GM23338 (cell line): ENCODE measurements around the gene THRB. TPM values are rescaled to one million over a fixed set of nuclear protein-coding genes. Genes with fewer than 3 reads are reported as not detected.

ENCODE experiments used
- ATAC-seq: fragments of 200-7000 bp; cut with Tn5 transposase; 3 replicates; pipeline ENCODE4 v1.9.1; 2020
- DNase-seq: peaks from one replicate; pipeline ENCODE4 v3.0.0-alpha.2; 2015; ENCODE audit warnings: low spot score
- H2AFZ ChIP-seq: fragments of 200-600 bp; sonication (generic); 2 replicates; pipeline ENCODE4 v1.8.0; 2016; ENCODE audit warnings: antibody characterized with exemption, mild to moderate bottlenecking, moderate library complexity
- H3F3A ChIP-seq: fragments of 200-600 bp; sonication (generic); replicated peaks from 2 replicates; pipeline ENCODE4 v1.8.0; 2017; ENCODE audit warnings: antibody characterized with exemption, mixed run types, low read depth
- H3K27ac ChIP-seq: fragments of 200-600 bp; sonication (generic); 2 replicates; pipeline ENCODE4 v1.6.1; 2016; ENCODE audit warnings: low read depth
- H3K27me3 ChIP-seq: fragments of 200-600 bp; sonication (generic); 2 replicates; pipeline ENCODE4 v1.8.0; 2016; ENCODE audit warnings: mild to moderate bottlenecking, mixed run types, moderate library complexity; ENCODE audit not compliant: insufficient read depth
- H3K36me3 ChIP-seq: fragments of 200-600 bp; sonication (generic); 2 replicates; pipeline ENCODE4 v1.8.0; 2016; ENCODE audit warnings: mild to moderate bottlenecking; ENCODE audit not compliant: insufficient read depth
- H3K4me1 ChIP-seq: fragments of 200-600 bp; sonication (generic); 2 replicates; pipeline ENCODE4 v1.8.0; 2016; ENCODE audit warnings: mild to moderate bottlenecking, moderate library complexity; ENCODE audit not compliant: insufficient read depth
- H3K4me2 ChIP-seq: fragments of 200-600 bp; sonication (generic); 2 replicates; pipeline ENCODE4 v1.7.1; 2017; ENCODE audit warnings: mixed run types
- H3K4me3 ChIP-seq: fragments of 200-600 bp; sonication (generic); 2 replicates; pipeline ENCODE4 v1.6.1; 2016; ENCODE audit warnings: mixed run types
- H3K79me2 ChIP-seq: fragments of 200-600 bp; sonication (generic); replicated peaks from 2 replicates; pipeline ENCODE4 v1.8.0; 2017; ENCODE audit warnings: mild to moderate bottlenecking; ENCODE audit not compliant: insufficient read depth
- H3K9me2 ChIP-seq: fragments of 200-600 bp; sonication (generic); 2 replicates; pipeline ENCODE4 v1.8.0; 2017; ENCODE audit not compliant: insufficient read depth
- H4K20me1 ChIP-seq: fragments of 200-600 bp; sonication (generic); replicated peaks from 2 replicates; pipeline ENCODE4 v1.8.0; 2017; ENCODE audit warnings: mild to moderate bottlenecking; ENCODE audit not compliant: insufficient read depth
- H3K27ac Mint-ChIP-seq: 2 replicates; pipeline ENCODE4 v1.8.0; 2020; ENCODE audit warnings: inconsistent platforms, mild to moderate bottlenecking, moderate library complexity, mixed read lengths
- H3K27me3 Mint-ChIP-seq: 3 replicates; pipeline ENCODE4 v1.8.0; 2022; ENCODE audit warnings: low read depth, mild to moderate bottlenecking, moderate library complexity, mixed read lengths, inconsistent platforms; ENCODE audit not compliant: insufficient read depth, poor library complexity
- H3K36me3 Mint-ChIP-seq: 3 replicates; pipeline ENCODE4 v1.8.0; 2021; ENCODE audit warnings: low read depth, mild to moderate bottlenecking, inconsistent platforms, moderate library complexity, mixed read lengths
- H3K4me1 Mint-ChIP-seq: 3 replicates; pipeline ENCODE4 v1.8.0; 2020; ENCODE audit warnings: mild to moderate bottlenecking, inconsistent platforms, mixed read lengths
- H3K4me3 Mint-ChIP-seq: 3 replicates; pipeline ENCODE4 v1.8.0; 2021; ENCODE audit warnings: moderate library complexity, mild to moderate bottlenecking, inconsistent platforms, mixed read lengths
- H3K9me3 Mint-ChIP-seq: 3 replicates; pipeline ENCODE4 v1.8.0; 2020; ENCODE audit warnings: moderate library complexity, mild to moderate bottlenecking, inconsistent platforms, mixed read lengths
- CREB1 ChIP-seq: fragments of 250-450 bp; sonication (Bioruptor Pico); IDR thresholded peaks from 2 replicates; pipeline ENCODE4 v1.5.0; 2020; ENCODE audit warnings: low read depth, mild to moderate bottlenecking, moderate library complexity
- EZH2phosphoT487 ChIP-seq: fragments of 200-600 bp; sonication (generic); IDR thresholded peaks from one replicate; pipeline ENCODE4 v1.8.1; 2018; ENCODE audit warnings: antibody characterized with exemption; ENCODE audit not compliant: unreplicated experiment
- JUNB ChIP-seq: IDR thresholded peaks from one replicate; pipeline ENCODE4 v1.6.1; 2016; ENCODE audit warnings: antibody characterized with exemption; ENCODE audit not compliant: unreplicated experiment
- NANOG ChIP-seq: IDR thresholded peaks from 2 replicates; pipeline ENCODE4 v1.6.1; 2016; ENCODE audit warnings: antibody characterized with exemption, borderline replicate concordance
- POLR2AphosphoS5 ChIP-seq: IDR thresholded peaks from 2 replicates; pipeline ENCODE4 v1.6.1; 2016; ENCODE audit warnings: antibody characterized with exemption, low read depth
- STAT1 ChIP-seq: IDR thresholded peaks from one replicate; pipeline ENCODE4 v1.6.1; 2016; ENCODE audit warnings: antibody characterized with exemption; ENCODE audit not compliant: unreplicated experiment
- ZNF114 ChIP-seq: fragments of 250-450 bp; sonication (Bioruptor Pico); IDR thresholded peaks from 2 replicates; pipeline ENCODE4 v1.5.0; 2020; ENCODE audit warnings: mild to moderate bottlenecking, moderate library complexity
- ZNF331 ChIP-seq: fragments of 250-450 bp; sonication (Bioruptor Pico); IDR thresholded peaks from 2 replicates; pipeline ENCODE4 v1.5.0; 2020; ENCODE audit warnings: low read depth, mild to moderate bottlenecking, moderate library complexity
- polyA plus RNA-seq: library from polyadenylated mRNA; unstranded; fragments of >200 nt; fragmentation: Nextera tagmentation; extraction: Ambion mirVana; gene quantifications from 2 replicates; pipeline ENCODE4 v1.2.1, GENCODE V29; 2016
- total RNA-seq: library from RNA; depleted of rRNA; stranded (reverse); fragments of >200 nt; shearing (Covaris generic); gene quantifications from 2 replicates; pipeline ENCODE4 v1.2.3, GENCODE V29; 2014
- TF ChIP-seq, protein P1 (sequence below): fragments of 250-450 bp; sonication (Bioruptor Pico); IDR thresholded peaks from 2 replicates; pipeline ENCODE4 v1.5.0; 2020; ENCODE audit warnings: mild to moderate bottlenecking, moderate library complexity
- TF ChIP-seq, protein P2 (sequence below), 2 experiments: fragments of 200-600 bp in 1 of 2; sonication (generic) in 1 of 2; conservative IDR thresholded peaks; 2 replicates each; pipeline versions ENCODE4 v1.5.1 to v1.6.1; 2016 to 2017; ENCODE audit warnings: antibody characterized with exemption in 2 of 2, low read depth in 2 of 2, mild to moderate bottlenecking in 2 of 2, moderate library complexity in 1 of 2
- TF ChIP-seq, protein P3 (sequence below): IDR thresholded peaks from 2 replicates; pipeline ENCODE4 v1.6.1; 2016; ENCODE audit warnings: antibody characterized with exemption

THRB gene
- total and polyA plus RNA-seq, 2 experiments from 2014 or later = 1.7 to 3.2 TPM

DNA sequence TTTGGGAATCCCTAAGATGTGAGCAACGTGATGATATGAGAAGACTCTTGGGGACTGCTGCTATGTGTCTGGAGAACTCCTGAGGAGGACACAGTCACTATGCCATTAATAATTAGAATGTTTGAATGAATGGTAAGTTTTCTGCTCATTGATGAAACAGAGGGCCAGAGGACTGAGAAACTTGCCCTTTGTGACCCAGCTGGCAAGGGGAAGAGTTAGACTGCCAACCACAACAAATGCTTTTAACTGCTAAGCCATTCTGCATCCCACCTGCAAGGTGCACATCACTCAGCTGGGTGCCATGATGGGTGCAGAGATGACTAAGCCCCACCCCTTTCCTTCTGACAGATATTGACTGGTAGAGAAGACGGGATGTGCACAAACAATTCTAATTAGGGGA, 249.6 kb downstream of the THRB start:
- Mint-ChIP-seq H3K4me1 (peaks cover 17% of the 10 kb centered on the region), H3K36me3 (no peaks in the 10 kb centered on the region), H3K27ac (no peak overlapping the region), H3K27me3 (no peaks in the 10 kb centered on the region), H3K4me3 (no peak overlapping the region), H3K9me3 (no peaks in the 10 kb centered on the region)
- H2AFZ ChIP-seq = no peak overlapping the region
- no peaks in the 10 kb centered on the region for H3K36me3 ChIP-seq
- peaks cover 7% of the 10 kb centered on the region for H3K4me1 ChIP-seq
- H3F3A ChIP-seq = no peaks in the 10 kb centered on the region
- no peak for ATAC-seq
- TF ChIP-seq EZH2phosphoT487 (no peak), STAT1 (no peak), NANOG (no peak), CREB1 (CRISPR knock-in tag) (no peak), ZNF114 (CRISPR knock-in tag) (no peak), POLR2AphosphoS5 (no peak), JUNB (no peak)
- TF ChIP-seq, protein P1, sequence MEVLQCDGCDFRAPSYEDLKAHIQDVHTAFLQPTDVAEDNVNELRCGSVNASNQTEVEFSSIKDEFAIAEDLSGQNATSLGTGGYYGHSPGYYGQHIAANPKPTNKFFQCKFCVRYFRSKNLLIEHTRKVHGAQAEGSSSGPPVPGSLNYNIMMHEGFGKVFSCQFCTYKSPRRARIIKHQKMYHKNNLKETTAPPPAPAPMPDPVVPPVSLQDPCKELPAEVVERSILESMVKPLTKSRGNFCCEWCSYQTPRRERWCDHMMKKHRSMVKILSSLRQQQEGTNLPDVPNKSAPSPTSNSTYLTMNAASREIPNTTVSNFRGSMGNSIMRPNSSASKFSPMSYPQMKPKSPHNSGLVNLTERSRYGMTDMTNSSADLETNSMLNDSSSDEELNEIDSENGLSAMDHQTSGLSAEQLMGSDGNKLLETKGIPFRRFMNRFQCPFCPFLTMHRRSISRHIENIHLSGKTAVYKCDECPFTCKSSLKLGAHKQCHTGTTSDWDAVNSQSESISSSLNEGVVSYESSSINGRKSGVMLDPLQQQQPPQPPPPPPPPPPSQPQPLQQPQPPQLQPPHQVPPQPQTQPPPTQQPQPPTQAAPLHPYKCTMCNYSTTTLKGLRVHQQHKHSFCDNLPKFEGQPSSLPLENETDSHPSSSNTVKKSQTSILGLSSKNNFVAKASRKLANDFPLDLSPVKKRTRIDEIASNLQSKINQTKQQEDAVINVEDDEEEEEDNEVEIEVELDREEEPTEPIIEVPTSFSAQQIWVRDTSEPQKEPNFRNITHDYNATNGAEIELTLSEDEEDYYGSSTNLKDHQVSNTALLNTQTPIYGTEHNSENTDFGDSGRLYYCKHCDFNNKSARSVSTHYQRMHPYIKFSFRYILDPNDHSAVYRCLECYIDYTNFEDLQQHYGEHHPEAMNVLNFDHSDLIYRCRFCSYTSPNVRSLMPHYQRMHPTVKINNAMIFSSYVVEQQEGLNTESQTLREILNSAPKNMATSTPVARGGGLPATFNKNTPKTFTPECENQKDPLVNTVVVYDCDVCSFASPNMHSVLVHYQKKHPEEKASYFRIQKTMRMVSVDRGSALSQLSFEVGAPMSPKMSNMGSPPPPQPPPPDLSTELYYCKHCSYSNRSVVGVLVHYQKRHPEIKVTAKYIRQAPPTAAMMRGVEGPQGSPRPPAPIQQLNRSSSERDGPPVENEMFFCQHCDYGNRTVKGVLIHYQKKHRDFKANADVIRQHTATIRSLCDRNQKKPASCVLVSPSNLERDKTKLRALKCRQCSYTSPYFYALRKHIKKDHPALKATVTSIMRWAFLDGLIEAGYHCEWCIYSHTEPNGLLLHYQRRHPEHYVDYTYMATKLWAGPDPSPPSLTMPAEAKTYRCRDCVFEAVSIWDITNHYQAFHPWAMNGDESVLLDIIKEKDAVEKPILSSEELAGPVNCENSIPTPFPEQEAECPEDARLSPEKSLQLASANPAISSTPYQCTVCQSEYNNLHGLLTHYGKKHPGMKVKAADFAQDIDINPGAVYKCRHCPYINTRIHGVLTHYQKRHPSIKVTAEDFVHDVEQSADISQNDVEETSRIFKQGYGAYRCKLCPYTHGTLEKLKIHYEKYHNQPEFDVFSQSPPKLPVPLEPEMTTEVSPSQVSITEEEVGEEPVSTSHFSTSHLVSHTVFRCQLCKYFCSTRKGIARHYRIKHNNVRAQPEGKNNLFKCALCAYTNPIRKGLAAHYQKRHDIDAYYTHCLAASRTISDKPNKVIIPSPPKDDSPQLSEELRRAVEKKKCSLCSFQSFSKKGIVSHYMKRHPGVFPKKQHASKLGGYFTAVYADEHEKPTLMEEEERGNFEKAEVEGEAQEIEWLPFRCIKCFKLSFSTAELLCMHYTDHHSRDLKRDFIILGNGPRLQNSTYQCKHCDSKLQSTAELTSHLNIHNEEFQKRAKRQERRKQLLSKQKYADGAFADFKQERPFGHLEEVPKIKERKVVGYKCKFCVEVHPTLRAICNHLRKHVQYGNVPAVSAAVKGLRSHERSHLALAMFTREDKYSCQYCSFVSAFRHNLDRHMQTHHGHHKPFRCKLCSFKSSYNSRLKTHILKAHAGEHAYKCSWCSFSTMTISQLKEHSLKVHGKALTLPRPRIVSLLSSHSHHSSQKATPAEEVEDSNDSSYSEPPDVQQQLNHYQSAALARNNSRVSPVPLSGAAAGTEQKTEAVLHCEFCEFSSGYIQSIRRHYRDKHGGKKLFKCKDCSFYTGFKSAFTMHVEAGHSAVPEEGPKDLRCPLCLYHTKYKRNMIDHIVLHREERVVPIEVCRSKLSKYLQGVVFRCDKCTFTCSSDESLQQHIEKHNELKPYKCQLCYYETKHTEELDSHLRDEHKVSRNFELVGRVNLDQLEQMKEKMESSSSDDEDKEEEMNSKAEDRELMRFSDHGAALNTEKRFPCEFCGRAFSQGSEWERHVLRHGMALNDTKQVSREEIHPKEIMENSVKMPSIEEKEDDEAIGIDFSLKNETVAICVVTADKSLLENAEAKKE (CRISPR knock-in tag) = no peak
- H3K4me3 ChIP-seq = no peak overlapping the region
- no peak overlapping the region for H3K4me2 ChIP-seq
- H3K27ac ChIP-seq = no peak overlapping the region
- no peaks in the 10 kb centered on the region for H3K27me3 ChIP-seq
- H3K79me2 ChIP-seq = no peaks in the 10 kb centered on the region
- no peaks in the 10 kb centered on the region for H4K20me1 ChIP-seq
- DNase-seq = no peak
- H3K9me2 ChIP-seq = no peaks in the 10 kb centered on the region

DNA sequence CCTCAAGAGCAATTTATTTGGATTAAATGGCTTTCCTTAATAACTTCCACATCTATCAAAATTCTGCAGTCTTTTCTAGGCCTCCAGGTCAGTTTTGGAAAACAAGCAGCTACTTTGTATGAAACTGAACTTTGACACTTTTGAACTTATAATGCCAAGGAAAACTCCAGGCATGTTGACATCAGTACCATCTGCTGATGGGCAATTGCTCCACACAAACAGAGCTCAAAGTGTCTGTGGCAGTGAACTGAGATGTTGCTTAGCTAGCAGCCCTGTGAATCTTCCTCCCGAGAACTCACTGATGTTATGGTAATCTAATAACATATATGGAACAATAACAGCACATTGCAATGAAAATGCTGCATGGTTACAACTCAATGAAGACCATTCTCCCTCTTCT, 250.2 kb downstream of the THRB start:
- Histone ChIP-seq H3K27me3 (no peaks in the 10 kb centered on the region), H3K4me1 (peaks cover 7% of the 10 kb centered on the region), H3K36me3 (no peaks in the 10 kb centered on the region), H2AFZ (no peak overlapping the region), H4K20me1 (no peaks in the 10 kb centered on the region), H3F3A (no peaks in the 10 kb centered on the region), H3K79me2 (no peaks in the 10 kb centered on the region), H3K9me2 (no peaks in the 10 kb centered on the region), H3K4me2 (no peak overlapping the region), H3K4me3 (no peak overlapping the region), H3K27ac (no peak overlapping the region)
- Mint-ChIP-seq H3K36me3 (no peaks in the 10 kb centered on the region), H3K27me3 (no peaks in the 10 kb centered on the region), H3K27ac (no peak overlapping the region), H3K9me3 (no peaks in the 10 kb centered on the region), H3K4me3 (no peak overlapping the region), H3K4me1 (peaks cover 17% of the 10 kb centered on the region)
- ATAC-seq (no peak), DNase-seq (no peak)
- no peak for TF ChIP-seq POLR2AphosphoS5
- no peak for TF ChIP-seq ZNF331
- TF ChIP-seq, protein P2, sequence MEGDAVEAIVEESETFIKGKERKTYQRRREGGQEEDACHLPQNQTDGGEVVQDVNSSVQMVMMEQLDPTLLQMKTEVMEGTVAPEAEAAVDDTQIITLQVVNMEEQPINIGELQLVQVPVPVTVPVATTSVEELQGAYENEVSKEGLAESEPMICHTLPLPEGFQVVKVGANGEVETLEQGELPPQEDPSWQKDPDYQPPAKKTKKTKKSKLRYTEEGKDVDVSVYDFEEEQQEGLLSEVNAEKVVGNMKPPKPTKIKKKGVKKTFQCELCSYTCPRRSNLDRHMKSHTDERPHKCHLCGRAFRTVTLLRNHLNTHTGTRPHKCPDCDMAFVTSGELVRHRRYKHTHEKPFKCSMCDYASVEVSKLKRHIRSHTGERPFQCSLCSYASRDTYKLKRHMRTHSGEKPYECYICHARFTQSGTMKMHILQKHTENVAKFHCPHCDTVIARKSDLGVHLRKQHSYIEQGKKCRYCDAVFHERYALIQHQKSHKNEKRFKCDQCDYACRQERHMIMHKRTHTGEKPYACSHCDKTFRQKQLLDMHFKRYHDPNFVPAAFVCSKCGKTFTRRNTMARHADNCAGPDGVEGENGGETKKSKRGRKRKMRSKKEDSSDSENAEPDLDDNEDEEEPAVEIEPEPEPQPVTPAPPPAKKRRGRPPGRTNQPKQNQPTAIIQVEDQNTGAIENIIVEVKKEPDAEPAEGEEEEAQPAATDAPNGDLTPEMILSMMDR (conservative IDR thresholded peaks at IDR 0.05; ENCODE audit: low read depth in 2 of 2) = no peak
- TF ChIP-seq JUNB = no peak
- TF ChIP-seq, protein P3, sequence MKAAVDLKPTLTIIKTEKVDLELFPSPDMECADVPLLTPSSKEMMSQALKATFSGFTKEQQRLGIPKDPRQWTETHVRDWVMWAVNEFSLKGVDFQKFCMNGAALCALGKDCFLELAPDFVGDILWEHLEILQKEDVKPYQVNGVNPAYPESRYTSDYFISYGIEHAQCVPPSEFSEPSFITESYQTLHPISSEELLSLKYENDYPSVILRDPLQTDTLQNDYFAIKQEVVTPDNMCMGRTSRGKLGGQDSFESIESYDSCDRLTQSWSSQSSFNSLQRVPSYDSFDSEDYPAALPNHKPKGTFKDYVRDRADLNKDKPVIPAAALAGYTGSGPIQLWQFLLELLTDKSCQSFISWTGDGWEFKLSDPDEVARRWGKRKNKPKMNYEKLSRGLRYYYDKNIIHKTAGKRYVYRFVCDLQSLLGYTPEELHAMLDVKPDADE = no peak
- TF ChIP-seq ZNF114 (CRISPR knock-in tag) = no peak
- no peak for TF ChIP-seq NANOG
- no peak for TF ChIP-seq STAT1
